GM21576 (cell line): ENCODE data around the gene KLHL6.

ENCODE experiments used
- ATAC-seq: cut with Tn5 transposase; IDR thresholded peaks from one replicate; pipeline ENCODE4 v1.9.1; 2021; ENCODE audit warnings: mild to moderate bottlenecking, moderate library complexity; ENCODE audit not compliant: unreplicated experiment

KLHL6 gene

DNA sequence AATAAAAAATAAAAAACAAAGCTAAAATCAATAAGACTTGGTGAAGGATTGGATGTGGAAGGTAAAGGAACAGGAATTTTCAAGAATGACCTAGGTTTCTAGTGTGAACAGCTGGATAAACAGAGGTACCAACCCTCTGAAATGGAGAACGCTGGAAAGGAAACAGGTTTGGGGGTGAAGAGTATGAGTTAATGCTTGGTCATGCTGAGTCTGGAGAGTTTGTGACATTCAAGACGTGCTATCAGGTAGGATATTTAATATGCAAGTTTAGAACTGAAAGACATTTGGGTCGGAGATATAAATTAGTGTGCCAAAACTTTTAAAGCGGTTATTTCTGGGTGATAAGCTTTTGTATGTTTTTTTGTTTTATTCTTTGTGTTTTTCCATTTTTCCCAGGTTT is 11.4 kb upstream of the KLHL6 start:
- no peak for ATAC-seq

DNA sequence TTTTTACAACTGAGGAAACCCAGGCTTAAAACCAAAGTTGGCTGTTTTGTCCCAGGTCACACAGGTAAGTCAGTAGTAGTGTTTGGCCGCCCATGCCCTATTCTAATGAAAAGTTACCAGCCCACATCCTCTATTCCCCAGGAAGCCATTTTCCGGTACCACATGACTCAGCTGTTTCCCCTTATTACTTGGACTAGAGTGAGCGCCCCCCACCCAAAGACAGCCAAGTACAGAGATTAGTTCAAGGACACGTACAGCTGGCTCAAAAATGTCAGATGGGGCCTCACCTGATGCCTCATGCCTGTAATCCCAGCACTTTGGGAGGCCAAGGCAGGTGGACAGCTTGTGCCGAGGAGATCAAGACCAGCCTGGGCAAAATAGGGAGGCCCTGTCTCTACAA is 8.5 kb upstream of the KLHL6 start:
- no peak for ATAC-seq

DNA sequence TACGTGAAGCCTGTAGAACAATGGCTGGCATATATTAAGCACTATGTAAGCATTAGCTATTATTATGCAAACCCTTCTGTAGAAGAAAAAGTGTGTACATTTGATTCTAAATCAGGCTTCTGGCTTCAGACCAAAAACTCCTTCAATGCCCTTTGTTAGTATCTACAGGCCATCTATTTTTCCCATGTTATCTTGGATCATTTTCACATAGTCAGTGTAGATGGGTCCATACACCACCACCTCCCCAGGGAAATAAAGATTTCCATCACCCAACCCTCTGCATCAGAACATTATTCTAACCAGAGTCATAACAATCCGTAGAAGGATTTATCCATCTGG is 8.0 kb upstream of the KLHL6 start:
- no peak for ATAC-seq

DNA sequence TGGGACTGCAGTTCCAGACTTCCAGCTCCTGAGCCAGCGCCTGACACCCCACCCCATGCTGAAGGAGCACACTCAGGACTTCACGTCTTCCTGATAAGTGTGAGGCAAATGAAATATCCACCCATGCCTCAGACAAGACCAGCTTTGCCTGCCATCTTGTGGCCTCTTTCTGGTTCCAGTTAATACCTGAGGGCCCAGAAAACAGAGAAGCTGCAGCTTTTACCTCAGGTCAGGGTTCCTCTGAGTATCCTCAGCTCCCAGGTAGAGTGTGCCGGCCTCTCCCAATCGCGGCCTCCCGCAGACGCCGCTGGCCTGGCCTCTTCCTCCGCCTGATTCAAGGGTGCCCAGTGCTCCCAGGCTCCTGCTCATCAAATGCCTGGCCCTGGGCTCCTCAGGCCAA is 5.1 kb upstream of the KLHL6 start:
- no peak for ATAC-seq

DNA sequence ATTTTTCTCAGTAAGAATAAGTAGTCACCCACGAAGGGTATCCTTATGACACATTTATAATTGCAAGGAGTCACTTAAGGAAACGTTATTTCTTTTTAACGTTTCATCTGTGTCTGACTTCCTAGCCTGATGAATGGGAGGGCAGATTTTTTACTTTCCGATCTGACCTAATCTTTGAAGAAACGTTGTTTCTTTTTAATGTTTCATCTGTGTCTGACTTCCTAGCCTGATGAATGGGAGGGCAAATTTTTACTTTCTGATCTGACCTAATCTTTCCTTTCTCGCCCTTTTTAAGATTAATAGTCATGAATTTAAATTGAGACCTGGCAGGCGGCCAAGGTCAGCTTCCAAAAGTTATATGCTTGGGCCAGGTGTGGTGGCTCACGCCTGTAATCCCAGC is 3.0 kb upstream of the KLHL6 start:
- no peak for ATAC-seq

DNA sequence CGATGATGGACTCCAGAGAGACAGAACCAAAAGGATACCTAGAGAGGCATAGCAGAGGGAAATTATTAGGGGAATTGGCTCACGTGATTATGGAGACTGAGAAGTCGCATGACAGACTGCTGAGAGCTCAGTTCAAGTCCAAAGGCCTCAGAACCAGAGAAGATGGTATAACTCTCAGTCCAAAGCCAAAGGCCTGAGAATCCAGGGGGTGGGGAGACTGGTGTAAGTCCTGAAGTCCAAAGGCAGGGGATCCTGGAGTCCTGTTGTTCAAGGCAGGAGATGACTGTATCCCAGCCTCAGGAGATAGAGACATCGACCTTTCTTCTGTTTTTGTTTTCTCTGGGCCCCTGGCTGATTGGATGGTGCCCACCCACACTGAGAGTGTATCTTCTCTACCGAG is 1.2 kb upstream of the KLHL6 start:
- ATAC-seq: no peak

DNA sequence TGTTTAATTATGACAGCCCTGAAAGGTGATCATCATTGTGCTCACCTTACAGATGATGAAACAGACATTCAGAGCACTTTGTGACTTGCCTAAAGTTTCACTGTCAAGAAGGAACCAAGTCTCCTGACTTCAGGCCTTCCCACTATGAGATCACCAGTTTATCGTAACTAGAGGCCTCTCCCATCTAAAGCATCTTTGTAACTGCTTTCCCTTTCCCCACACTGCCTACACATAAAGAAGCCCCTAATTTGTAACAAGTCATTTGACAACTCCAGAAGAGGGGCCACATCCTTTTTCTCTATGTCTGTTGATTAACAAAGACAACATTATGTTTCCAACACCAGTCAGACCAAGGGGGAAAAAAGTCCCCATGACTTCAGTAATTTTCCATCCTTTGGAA is 1.1 kb downstream of the KLHL6 start:
- peak; percentile 37 for ATAC-seq

DNA sequence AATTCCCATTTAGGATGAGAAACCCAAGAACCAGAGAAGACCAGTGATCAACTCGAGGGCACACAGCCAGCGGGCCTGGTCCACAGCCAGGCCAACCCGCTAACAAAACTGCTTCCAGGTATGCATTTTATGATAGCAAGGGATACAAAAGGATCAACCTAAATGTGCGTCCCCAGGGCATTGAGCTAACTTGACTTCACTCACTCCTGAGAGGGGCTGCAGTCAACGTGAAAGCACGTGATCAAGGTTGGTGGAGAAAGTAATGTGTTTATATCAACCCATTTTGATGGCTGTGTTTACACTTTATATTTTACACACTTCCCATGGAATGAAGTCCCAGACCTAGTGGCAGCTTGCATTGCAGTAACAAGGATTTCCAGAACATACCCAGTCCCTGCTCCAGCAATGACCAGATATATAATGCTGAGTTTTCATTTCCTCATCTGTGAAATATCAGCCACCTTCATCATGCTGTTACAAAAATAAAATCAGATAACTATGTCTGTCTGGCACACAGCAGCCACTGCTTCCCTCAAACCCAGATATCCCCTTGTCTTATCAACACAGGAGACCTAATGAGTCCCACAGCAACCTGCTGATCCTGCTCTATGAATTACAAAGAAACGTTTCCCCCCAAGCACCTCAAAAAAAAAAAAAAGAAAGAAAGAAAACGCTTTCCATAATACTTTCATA is 2.0 kb downstream of the KLHL6 start:
- no peak for ATAC-seq

DNA sequence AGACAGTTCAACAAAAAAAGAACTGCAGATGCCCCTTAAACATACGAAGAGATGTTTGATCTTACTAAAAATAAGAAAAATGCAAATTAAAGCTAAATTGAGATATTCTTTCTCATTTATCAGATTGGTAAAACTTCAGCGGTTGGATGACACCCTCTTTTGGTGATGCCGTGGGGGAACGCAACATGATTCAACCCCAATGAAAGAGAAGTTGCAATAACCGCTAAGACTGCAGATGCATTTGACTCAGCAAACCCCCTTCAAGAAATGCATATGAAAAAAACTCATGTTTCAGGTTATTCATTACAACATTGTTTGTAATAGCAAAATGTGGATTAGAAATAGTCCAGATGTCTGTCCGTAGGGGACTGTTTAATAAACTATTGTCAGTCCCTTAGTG is 3.6 kb downstream of the KLHL6 start:
- ATAC-seq: no peak

DNA sequence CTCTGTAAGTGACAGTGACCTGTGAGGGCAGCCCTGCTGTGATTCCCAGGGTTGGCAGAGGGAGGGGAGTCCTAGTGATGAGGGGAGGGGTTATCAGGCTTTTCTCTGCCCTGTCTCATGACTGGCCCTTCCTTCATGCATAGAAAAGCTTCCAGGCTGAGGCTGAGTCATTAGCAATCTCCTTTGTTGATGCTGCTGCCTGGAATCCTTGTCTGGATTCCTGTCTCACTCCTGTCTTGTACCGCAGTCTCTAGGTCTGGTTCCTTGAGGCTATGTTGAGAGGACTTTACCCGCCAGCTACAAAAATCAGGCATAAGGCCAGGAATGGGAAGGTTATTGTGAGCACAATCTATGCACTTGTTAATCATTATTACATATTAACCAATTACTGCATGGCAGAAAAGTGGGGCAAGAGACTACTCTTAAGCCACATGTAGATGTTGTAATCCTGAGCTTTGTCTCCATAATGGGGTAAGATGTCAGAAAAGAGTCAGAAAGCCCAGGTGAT is 7.2 kb downstream of the KLHL6 start:
- ATAC-seq: no peak

DNA sequence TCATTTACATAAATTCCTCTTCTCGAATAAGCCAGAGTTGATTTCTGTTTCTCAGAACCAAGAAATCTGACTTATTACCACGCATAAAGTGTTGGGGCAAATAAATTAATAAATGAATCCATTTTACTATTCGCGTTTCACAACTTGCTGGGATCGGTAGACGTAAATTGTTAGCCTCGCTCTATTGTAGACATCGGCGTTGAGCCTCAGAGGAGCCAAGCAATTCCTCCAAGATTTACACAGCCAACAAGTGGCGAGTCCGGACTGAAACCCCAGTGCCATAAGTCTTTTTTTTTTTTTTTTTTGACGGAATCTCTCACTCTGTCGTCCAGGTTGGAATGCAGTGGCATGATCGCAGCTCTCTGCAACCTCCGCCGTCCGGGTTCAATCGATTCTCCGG is 8.9 kb downstream of the KLHL6 start:
- ATAC-seq: no peak

DNA sequence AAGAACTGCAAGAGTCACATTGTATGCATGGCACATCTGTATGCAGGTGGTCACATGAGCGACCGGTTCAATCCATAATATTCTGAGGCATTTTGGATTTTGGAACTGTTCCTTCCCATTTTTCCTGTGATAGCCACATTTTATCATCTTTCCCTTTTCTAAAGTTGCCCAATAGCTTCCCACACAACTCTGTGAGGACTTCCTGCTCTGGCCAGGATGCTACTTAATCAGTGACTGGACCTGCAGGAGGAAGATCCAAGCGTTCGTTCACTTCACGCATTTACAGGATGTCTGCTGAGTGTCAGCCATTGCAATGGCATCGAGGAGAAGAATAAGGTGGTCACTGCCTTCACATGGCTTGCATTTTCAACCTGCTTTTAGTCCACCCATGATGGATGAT is 9.8 kb downstream of the KLHL6 start:
- no peak for ATAC-seq

DNA sequence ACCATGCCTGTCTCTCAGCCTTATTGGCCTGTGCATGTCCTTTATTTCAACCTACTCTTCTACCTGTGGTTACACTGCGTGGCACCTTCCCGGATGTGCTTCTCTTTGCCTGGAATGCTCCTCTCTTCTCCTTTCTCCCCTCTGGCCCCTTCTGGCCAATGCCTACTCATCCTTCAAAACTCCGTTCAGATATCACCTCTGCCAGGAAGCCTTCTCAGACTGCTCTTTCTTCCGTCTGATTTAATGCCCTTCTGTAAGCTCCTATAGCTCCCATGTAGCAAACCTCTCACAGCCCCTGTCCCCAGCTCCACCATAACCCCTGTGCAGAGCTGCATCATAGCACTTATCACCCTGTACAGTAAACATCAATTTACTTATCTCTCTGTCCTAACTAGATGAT is 13.2 kb downstream of the KLHL6 start:
- no peak for ATAC-seq

DNA sequence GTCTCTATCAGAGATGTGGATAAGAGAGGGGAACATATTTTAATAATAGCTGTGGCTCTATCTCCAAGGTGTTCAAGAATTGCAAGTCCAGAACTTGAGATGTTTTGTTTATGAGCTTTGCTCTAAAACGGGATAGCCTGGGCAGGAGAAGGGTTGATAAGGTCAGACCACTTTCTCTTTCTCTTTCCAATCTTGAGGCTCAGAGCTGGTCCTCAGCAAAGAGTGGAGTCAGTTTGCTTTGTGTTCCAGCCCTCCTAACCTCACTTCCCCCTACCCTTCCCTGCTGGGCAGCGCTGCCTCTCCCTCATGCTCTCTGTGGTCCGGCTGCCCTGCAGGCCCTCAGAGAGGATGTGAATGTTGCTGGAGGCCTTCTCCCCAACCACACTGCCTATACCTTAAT is 13.8 kb downstream of the KLHL6 start:
- no peak for ATAC-seq

DNA sequence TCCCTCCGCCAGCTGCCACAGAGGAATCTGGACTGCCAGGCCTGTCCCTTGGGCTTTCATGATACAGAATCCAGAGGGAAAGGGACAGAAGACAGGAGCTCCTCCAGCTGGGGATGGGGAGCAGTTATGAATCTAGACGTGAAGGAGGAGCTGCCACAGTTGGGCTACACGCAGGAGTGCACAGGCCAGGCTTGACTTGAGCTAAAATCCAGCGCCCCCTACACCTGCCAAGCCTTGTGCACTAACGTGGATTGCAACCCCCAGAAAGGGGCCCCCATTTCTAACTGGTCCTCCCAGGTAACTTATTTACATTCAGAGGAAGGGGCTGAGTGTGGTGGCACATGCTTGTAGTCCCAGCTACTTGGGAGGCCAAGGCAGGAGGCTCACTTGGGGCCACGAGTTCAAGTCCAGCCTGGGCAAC is 14.3 kb downstream of the KLHL6 start:
- ATAC-seq: no peak

DNA sequence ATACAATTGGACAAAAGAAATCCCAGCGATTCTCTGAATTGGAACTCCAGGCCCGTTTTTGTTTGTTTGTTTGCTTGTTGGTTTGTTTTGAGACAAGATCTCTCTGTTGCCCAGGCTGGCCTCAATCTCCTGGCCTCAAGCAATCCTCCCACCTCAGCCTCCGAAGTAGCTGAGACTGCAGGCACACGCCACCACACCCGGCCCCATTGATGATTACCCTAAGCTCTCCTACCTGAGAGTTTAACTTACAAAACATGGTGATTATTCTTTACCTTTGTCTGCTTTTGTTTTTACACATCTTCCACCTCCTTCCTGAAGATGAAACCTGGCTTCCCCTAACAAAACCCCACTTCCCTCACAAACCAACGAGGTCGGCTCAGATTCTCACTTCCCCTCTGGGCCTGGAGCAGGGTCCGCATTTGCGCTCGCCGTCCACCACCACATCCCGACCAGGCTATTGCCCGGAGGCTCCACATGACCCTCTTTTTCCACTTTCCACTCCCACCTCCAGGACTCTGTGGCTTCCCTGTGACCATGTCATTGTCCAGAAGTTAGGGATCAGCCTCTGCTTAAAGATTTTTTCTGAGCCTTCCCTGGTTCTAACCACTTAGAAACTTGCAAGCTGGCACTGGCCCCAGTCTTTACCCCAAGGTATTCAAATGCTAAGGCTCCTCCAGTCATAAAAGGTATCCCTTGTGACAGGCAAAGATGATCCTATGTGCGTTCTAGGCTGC is 14.8 kb downstream of the KLHL6 start:
- peak; percentile 40 for ATAC-seq

DNA sequence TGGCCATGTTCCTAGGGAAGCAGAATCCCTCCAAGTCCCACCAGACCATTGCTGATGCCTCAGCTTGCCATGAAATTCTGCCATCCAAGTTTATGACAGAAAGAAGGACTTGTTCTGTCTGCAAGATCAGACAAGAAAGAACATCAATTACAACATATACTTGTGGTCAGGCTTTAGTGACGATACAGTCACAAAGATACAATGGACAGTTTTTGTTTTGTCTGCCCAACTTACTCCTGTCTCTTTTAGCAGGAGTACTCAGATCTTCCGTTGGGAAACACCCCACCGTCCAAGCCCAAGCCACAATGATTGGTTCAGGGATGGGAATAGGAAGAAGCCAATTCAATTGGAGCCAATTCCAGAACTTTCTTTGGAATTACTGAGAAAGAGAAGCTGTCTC is 15.7 kb downstream of the KLHL6 start:
- ATAC-seq: no peak

DNA sequence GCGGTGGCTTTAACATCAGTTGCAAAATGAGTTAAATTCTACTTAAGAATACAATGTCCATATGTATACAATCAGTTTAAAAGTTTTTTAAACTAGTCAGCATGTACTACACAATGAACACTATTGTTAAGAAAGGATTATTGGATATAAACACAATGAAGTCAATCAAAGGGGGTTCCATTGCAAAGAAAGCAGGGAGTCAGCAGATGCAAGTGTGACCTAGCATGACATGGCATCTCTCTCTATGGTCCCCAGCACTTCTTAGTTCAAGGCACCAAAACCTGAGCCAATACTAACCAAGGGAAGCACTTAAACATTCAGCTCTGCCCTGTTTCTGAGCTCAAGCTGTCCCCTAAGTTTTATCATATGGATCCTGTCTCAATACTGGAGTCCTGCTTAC is 17.0 kb downstream of the KLHL6 start:
- no peak for ATAC-seq

DNA sequence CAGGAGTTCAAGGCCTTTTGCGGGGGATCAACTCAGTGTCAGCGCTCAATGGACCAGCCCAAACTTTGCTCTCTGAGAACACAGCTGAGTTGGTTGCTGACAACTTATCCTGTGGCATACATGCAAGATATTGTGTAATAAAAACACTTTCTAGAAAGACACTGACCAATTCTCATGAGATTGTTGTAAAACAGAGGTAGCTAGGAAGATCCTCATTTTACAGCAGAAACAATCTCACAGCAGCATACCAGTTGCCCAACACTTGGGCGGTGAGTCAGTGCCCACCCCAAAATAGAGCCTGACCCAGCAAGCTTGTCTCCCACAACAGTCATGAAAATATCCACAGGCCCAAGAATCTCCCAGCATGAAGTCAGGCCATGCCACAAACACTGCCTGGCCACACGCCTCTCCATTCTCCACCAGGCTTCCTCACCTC is 18.2 kb downstream of the KLHL6 start:
- ATAC-seq: no peak

DNA sequence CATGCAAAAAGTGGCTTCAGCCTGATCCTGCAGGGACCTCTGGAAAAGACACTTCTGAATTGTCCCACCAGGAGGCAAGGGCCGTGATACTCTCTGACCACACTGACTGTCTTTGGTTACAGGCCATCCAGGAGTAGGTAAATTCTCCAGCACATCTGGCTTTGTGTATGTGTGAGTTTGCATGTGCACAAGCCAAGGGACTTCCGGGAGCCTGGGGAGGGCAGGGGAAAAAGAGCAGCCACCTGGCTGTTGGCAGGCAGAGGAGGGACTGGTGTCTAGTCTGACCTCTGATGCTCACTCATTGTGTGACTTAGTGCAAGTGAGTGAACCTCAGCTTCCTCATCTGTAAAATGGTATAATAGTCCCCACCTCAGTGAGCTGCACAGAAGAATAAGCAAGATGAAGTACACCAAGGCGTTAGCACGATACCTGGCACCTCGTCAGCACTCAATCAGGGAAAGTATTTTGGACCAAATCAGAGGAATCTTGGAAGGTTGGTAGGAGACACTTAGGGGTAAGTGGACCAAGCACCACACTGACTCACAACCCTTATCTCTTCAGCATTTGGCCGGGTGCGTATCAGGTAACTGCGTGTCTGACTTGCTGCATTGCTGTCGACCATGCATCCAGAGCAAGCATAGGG is 19.1 kb downstream of the KLHL6 start:
- ATAC-seq: peak; percentile 70

DNA sequence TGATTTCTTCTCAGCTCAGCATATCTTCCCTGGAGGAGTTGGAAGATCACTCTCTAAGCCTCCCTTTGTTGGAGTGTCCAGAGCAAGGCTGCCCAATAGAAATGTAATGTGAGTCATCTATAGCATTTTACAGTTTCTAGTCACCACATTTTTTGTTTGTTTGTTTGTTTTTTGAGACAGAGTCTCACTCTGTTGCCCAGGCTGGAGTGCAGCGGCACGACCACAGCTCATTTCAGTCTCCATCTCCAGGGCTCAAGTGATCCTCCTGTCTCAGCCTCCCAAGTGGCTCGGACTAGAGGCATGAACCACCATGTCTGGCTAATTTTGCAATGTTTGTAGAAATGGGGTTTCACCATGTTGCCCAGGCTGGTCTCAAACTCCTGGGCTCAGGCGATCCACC is 21.3 kb downstream of the KLHL6 start:
- no peak for ATAC-seq
